ENCODE results near the gene OAS2. TPM values are rescaled to one million over a fixed set of nuclear protein-coding genes. Genes with fewer than 3 reads are reported as not detected.

OAS2 gene
- total RNA-seq, 1 donor from 2014 or later = 0.41 TPM

DNA sequence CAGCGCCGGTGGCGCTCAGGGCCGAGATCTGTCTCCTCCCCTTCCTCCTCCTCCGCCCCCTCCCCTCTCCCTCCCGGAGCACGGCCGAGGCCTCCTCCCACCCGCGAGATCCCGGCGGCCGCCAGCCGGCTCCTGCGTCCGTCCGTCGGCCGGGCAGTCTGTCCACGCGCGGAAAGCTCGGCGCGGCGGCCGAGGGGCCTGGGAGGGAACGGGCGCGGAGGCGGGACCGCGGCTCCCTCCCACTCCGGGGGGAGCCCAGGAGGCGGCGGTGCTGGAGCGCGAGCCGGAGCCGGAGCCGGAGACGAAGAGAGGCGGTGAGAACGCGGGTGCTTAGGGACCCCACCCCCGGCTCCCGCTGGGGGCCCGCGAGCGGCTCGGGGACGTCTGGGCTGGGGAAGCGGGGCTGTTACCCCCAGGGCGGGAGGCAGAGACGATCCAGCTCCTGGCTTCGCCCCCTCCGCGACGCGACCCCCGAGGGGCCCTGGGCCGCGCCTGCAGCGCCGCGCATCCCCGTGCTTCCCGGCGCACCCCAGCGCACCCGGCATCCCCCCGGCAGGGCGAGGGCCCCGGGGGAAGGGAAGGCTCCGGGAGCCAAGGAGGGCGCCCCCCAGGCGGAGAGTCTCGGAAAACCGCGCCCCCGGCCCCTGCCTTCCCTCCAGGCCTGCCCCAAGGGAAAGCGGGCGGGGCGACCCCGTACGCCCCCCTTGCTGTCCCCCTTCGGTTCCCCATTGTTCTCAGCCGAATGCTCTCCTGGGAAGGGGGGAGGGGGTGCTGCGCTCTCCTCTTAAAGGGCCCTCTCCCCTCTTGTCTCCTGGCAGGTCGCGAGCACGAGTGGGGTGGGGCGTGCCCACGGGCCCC lies 78.5 kb downstream of the OAS2 start, which contains the start of gene DTX1:
Gene DTX1 (plus strand): TSS at position 100 of the 858 bp plus-strand sequence. CDS start 1,463 bp downstream, outside the sequence.
- Mint-ChIP-seq H3K4me3 (ENCODE audit: unreplicated experiment) (peak within 1 kb of the TSS; percentile 85), H3K27me3 (ENCODE audit: unreplicated experiment) (peaks cover 9% of the 10 kb centered on the region), H3K4me1 (ENCODE audit: unreplicated experiment) (peaks cover 13% of the 10 kb centered on the region), H3K36me3 (ENCODE audit: low read depth, unreplicated experiment) (peaks cover 3% of the 10 kb centered on the region), H3K27ac (ENCODE audit: unreplicated experiment) (peak within 1 kb of the TSS; percentile 24), H3K9me3 (ENCODE audit: unreplicated experiment) (no peaks in the 10 kb centered on the region)
- TF ChIP-seq, protein P1, sequence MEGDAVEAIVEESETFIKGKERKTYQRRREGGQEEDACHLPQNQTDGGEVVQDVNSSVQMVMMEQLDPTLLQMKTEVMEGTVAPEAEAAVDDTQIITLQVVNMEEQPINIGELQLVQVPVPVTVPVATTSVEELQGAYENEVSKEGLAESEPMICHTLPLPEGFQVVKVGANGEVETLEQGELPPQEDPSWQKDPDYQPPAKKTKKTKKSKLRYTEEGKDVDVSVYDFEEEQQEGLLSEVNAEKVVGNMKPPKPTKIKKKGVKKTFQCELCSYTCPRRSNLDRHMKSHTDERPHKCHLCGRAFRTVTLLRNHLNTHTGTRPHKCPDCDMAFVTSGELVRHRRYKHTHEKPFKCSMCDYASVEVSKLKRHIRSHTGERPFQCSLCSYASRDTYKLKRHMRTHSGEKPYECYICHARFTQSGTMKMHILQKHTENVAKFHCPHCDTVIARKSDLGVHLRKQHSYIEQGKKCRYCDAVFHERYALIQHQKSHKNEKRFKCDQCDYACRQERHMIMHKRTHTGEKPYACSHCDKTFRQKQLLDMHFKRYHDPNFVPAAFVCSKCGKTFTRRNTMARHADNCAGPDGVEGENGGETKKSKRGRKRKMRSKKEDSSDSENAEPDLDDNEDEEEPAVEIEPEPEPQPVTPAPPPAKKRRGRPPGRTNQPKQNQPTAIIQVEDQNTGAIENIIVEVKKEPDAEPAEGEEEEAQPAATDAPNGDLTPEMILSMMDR (IDR thresholded peaks at IDR 0.05; ENCODE audit: unreplicated experiment) = no peak
- no peak for DNase-seq (ENCODE audit: low spot score)

DNA sequence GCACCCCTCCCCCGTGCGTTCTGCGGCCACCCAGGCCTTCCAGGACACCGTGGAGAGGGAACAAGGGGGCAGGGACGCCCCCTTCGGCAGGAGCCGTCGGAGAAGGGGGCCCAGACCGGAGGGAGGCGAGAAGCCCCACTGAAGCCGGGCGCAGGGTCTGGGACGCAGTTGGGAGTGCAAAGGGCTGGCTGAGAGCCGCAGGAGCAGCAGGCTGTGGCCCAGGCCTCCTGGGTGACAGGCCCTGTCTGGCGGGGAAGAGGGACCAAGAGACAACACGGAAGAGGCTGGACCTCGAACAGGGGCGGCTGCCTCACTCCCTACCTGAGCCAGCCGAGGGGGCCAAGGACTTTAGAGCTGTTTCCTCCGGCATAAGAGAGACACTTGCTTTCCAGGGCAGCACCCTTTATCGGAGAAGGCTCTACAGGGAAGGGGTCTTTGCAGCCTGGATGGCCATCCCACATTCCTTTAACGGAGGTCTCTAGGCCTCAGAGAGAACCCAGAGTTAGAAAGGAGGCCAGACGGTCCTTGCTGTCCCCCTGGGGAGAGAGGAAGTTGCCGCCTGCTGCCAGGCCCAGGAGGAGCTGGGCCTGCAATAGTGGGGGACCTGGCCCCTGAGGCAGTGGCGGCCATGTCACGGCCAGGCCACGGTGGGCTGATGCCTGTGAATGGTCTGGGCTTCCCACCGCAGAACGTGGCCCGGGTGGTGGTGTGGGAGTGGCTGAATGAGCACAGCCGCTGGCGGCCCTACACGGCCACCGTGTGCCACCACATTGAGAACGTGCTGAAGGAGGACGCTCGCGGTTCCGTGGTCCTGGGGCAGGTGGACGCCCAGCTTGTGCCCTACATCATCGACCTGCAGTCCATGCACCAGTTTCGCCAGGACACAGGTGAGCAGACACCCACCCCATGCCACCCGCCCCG lies 79.5 kb downstream of the OAS2 start:
- H3K36me3 Mint-ChIP-seq (ENCODE audit: low read depth, unreplicated experiment) = peaks cover 3% of the 10 kb centered on the region
- no peak for DNase-seq (ENCODE audit: low spot score)
- no peak overlapping the region for H3K27ac Mint-ChIP-seq (ENCODE audit: unreplicated experiment)
- H3K27me3 Mint-ChIP-seq (ENCODE audit: unreplicated experiment) = peaks cover 9% of the 10 kb centered on the region
- H3K4me1 Mint-ChIP-seq (ENCODE audit: unreplicated experiment) = peaks cover 4% of the 10 kb centered on the region
- TF ChIP-seq, protein P1 (IDR thresholded peaks at IDR 0.05; ENCODE audit: unreplicated experiment) = no peak
- H3K4me3 Mint-ChIP-seq (ENCODE audit: unreplicated experiment) = peak overlapping the region; percentile 84
- no peaks in the 10 kb centered on the region for H3K9me3 Mint-ChIP-seq (ENCODE audit: unreplicated experiment)

DNA sequence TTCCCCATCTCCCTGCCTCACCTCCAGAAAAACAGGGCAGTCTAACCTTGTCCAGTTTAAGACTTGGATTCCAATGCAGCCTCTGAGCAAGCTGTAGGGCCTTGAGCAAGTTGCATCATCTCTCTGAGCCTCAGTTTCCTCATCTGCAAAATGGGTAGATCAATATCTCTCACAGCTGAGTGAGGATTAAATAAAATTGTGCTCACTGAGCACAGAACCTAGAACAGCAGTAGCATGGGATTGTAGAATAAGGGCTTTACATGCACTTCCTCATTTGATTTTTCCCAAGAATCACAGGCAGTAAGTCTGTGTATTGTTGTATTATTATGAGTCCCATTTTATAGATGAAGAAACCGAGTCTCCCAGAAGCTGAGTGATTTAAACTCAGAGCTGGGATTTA lies 80.2 kb downstream of the OAS2 start:
- peaks cover 3% of the 10 kb centered on the region for H3K36me3 Mint-ChIP-seq (ENCODE audit: low read depth, unreplicated experiment)
- no peak for DNase-seq (ENCODE audit: low spot score)
- H3K27me3 Mint-ChIP-seq (ENCODE audit: unreplicated experiment) = peaks cover 6% of the 10 kb centered on the region
- no peak overlapping the region for H3K27ac Mint-ChIP-seq (ENCODE audit: unreplicated experiment)
- peak overlapping the region; percentile 84 for H3K4me3 Mint-ChIP-seq (ENCODE audit: unreplicated experiment)
- no peaks in the 10 kb centered on the region for H3K9me3 Mint-ChIP-seq (ENCODE audit: unreplicated experiment)
- H3K4me1 Mint-ChIP-seq (ENCODE audit: unreplicated experiment) = no peaks in the 10 kb centered on the region
- TF ChIP-seq, protein P1 (IDR thresholded peaks at IDR 0.05; ENCODE audit: unreplicated experiment) = no peak

DNA sequence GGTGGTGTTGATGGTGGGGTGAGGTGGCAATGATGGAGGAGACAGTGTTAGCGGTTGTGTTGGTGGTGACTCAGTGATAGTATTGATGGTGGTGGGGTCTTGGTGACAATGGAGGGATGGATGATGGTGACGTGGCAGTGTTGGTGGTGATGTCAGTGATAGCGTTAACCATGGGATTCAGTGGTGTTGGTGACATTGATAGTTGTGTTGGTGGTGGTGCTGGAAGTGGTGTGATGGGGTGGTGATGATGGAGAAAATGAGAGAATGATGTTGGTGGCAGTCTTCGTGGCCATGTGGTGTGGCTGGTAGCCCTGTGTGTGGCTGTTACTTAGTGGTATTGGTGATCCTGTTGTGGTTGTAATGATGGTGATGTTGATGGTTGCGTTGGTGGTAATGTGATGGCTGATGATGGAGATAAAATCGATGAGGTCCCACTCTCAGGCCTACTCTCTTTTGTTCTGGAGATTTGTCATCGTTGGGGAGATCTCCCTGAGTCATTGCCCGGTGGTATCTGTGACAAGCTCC lies 80.8 kb downstream of the OAS2 start:
- no peaks in the 10 kb centered on the region for H3K9me3 Mint-ChIP-seq (ENCODE audit: unreplicated experiment)
- no peak overlapping the region for H3K4me3 Mint-ChIP-seq (ENCODE audit: unreplicated experiment)
- peaks cover 3% of the 10 kb centered on the region for H3K36me3 Mint-ChIP-seq (ENCODE audit: low read depth, unreplicated experiment)
- TF ChIP-seq, protein P1 (IDR thresholded peaks at IDR 0.05; ENCODE audit: unreplicated experiment) = no peak
- H3K27me3 Mint-ChIP-seq (ENCODE audit: unreplicated experiment) = peaks cover 6% of the 10 kb centered on the region
- DNase-seq (ENCODE audit: low spot score) = no peak
- H3K27ac Mint-ChIP-seq (ENCODE audit: unreplicated experiment) = no peak overlapping the region
- no peaks in the 10 kb centered on the region for H3K4me1 Mint-ChIP-seq (ENCODE audit: unreplicated experiment)

All from endothelial cell (in vitro differentiated cells).